T-helper 2 cell treated with Interferon-gamma antibody and Interleukin-4, amounts not matched to agents 100 ng/mL and 5 ng/mL, for 36 hours (primary cell): ENCODE results near the gene NOS1. TPM values are rescaled to one million over a fixed set of nuclear protein-coding genes. Genes with fewer than 3 reads are reported as not detected.
"Not testable (repeated sequence)": the region's sequence is repeated elsewhere in the genome, so short reads cannot be mapped to it uniquely, and the experiment has no call there.

Experiments
- intact Hi-C: fragments of 100-400 bp; cut with micrococcal nuclease; formaldehyde crosslinking; loops from one replicate; pipeline ENCODE4 v1.15.1; 2023
- total RNA-seq: library from RNA; stranded (reverse); gene quantifications from 2 replicates; pipeline ENCODE4 v1.2.3, GENCODE V29; 2022

NOS1 gene
- total RNA-seq, 1 donor from 2014 or later: not detected

- intact Hi-C loops: no loop called here
These were observed 88.3 kb downstream of the NOS1 start for GRCh38 chr12:117273091-117273490.

GRCh38 chr12:117272690-117273089 lies 88.7 kb downstream of the NOS1 start:
- intact Hi-C loops: no loop called here

- intact Hi-C loops: no loop called here
These were observed 98.7 kb downstream of the NOS1 start for GRCh38 chr12:117262749-117263148.

GRCh38 chr12:117261247-117261646 lies 100.2 kb downstream of the NOS1 start:
- intact Hi-C loops: no loop called here

GRCh38 chr12:117255386-117255785 lies 106.0 kb downstream of the NOS1 start:
- intact Hi-C loops: no loop called here

- intact Hi-C loops: no loop called here
These were observed 117.9 kb downstream of the NOS1 start for GRCh38 chr12:117243488-117243887.

GRCh38 chr12:117241697-117242096 lies 119.7 kb downstream of the NOS1 start:
- intact Hi-C loops: no loop called here

GRCh38 chr12:117240081-117240755 lies 121.2 kb downstream of the NOS1 start:
- intact Hi-C loops: no loop called here

- intact Hi-C loops: loop anchor here (2.0 kb wide), 1 partner anchor 350 kb away; no protein-coding TSS in a partner anchor
These were observed 124.9 kb downstream of the NOS1 start for GRCh38 chr12:117236456-117237001.

GRCh38 chr12:117235261-117235660 lies 126.2 kb downstream of the NOS1 start:
- intact Hi-C loops: no loop called here

GRCh38 chr12:117234441-117234840 lies 127.0 kb downstream of the NOS1 start:
- intact Hi-C loops: no loop called here

GRCh38 chr12:117231750-117232149 lies 129.7 kb downstream of the NOS1 start:
- intact Hi-C loops: no loop called here

- intact Hi-C loops: no loop called here
These were observed 133.2 kb downstream of the NOS1 start for GRCh38 chr12:117228239-117228638.

GRCh38 chr12:117227000-117227653 lies 134.3 kb downstream of the NOS1 start:
- intact Hi-C loops: no loop called here

GRCh38 chr12:117226505-117226904 lies 134.9 kb downstream of the NOS1 start:
- intact Hi-C loops: no loop called here

- intact Hi-C loops: no loop called here
These were observed 136.2 kb downstream of the NOS1 start for GRCh38 chr12:117225179-117225578.

GRCh38 chr12:117220947-117221346 lies 140.5 kb downstream of the NOS1 start:
- intact Hi-C loops: not testable (repeated sequence)

GRCh38 chr12:117218149-117218548 lies 143.3 kb downstream of the NOS1 start:
- intact Hi-C loops: no loop called here

- intact Hi-C loops: no loop called here
These were observed 144.7 kb downstream of the NOS1 start for GRCh38 chr12:117216686-117217085.

- intact Hi-C loops: no loop called here
These were observed 146.6 kb downstream of the NOS1 start for GRCh38 chr12:117214797-117215196.

GRCh38 chr12:117213295-117213808 lies 148.1 kb downstream of the NOS1 start:
- intact Hi-C loops: loop anchor here (2.0 kb wide), 1 partner anchor 623 kb away; no protein-coding TSS in a partner anchor

GRCh38 chr12:117212563-117213190 lies 148.7 kb downstream of the NOS1 start:
- intact Hi-C loops: loop anchor here (2.0 kb wide), 1 partner anchor 624 kb away; no protein-coding TSS in a partner anchor
